Naive B cell (primary cell): Measurements from ENCODE around the gene CREM. TPM values are rescaled to one million over a fixed set of nuclear protein-coding genes. Genes with fewer than 3 reads are reported as not detected.

Source experiments
- ATAC-seq, 2 donors: fragments of 150-1000 bp; cut with Tn5 transposase; 2 replicates each; pipeline ENCODE4 v1.10.0; 2021; ENCODE audit warnings: low read depth in 2 of 2, mild to moderate bottlenecking in 2 of 2, moderate library complexity in 2 of 2
- DNase-seq: peaks from one replicate; pipeline ENCODE4 v3.0.0; 2022
- H3K27ac Mint-ChIP-seq, 6 donors: one replicate each; pipeline ENCODE4 v1.8.0; 2020 to 2022; ENCODE audit warnings: mild to moderate bottlenecking in 6 of 6, mixed read lengths in 6 of 6, moderate library complexity in 5 of 6, inconsistent platforms in 2 of 6
- H3K27me3 Mint-ChIP-seq, 3 donors: one replicate each; pipeline ENCODE4 v1.8.0; 2021 to 2022; ENCODE audit warnings: mixed read lengths in 3 of 3, mild to moderate bottlenecking in 1 of 3
- H3K36me3 Mint-ChIP-seq, 2 donors: one replicate each; pipeline ENCODE4 v1.8.0; 2020 to 2022; ENCODE audit warnings: mixed read lengths in 2 of 2, inconsistent platforms in 1 of 2, mild to moderate bottlenecking in 1 of 2
- H3K4me1 Mint-ChIP-seq, 3 donors: one replicate each; pipeline ENCODE4 v1.8.0; 2020 to 2022; ENCODE audit warnings: mixed read lengths in 3 of 3, inconsistent platforms in 1 of 3, mild to moderate bottlenecking in 1 of 3, moderate library complexity in 1 of 3
- H3K4me3 Mint-ChIP-seq, 8 donors: one replicate each; pipeline ENCODE4 v1.8.0; 2020 to 2022; ENCODE audit warnings: mild to moderate bottlenecking in 8 of 8, mixed read lengths in 8 of 8, moderate library complexity in 8 of 8, inconsistent platforms in 2 of 8
- H3K9me3 Mint-ChIP-seq, 7 donors: one replicate each; pipeline ENCODE4 v1.8.0; 2020 to 2022; ENCODE audit warnings: mixed read lengths in 7 of 7, mild to moderate bottlenecking in 5 of 7, inconsistent platforms in 2 of 7, moderate library complexity in 1 of 7
- polyA plus RNA-seq, 6 donors: library from polyadenylated mRNA; unstranded; fragments of 300-500 nt; fragmentation: Illumina TruSeq; gene quantifications; one replicate each; pipeline ENCODE4 v1.2.3, GENCODE V29; 2021; ENCODE audit warnings: low read depth in 6 of 6

The CREM gene
- polyA plus RNA-seq, 6 donors from 2014 or later, result 12.3 to 31.0 (median 16.8) TPM

GRCh38 chr10:35219292-35219691 lies 92.6 kb downstream of the CREM start:
- no peaks in the 10 kb centered on the region for H3K36me3 Mint-ChIP-seq
- peaks cover 0 to 17% (median 11%) of the 10 kb centered on the region in 3 donors for H3K27me3 Mint-ChIP-seq
- H3K27ac Mint-ChIP-seq, result no peak overlapping the region
- peaks cover 0 to 2% (median 0%) of the 10 kb centered on the region in 7 donors for H3K9me3 Mint-ChIP-seq
- peaks cover 4 to 11% (median 6%) of the 10 kb centered on the region in 3 donors for H3K4me1 Mint-ChIP-seq
- DNase-seq (no peak), ATAC-seq (no peak)
- no peak overlapping the region for H3K4me3 Mint-ChIP-seq

- Mint-ChIP-seq H3K9me3 (peaks cover 0 to 2% (median 0%) of the 10 kb centered on the region in 7 donors), H3K4me3 (no peak overlapping the region), H3K27ac (peak overlapping the region in 2 of 6 donors; percentile 7 to 85), H3K36me3 (no peaks in the 10 kb centered on the region), H3K4me1 (peaks cover 4 to 11% (median 6%) of the 10 kb centered on the region in 3 donors), H3K27me3 (peaks cover 0 to 17% (median 11%) of the 10 kb centered on the region in 3 donors)
- no peak for DNase-seq
- no peak for ATAC-seq
These were observed 93.5 kb downstream of the CREM start for GRCh38 chr10:35219891-35220890.

DNA sequence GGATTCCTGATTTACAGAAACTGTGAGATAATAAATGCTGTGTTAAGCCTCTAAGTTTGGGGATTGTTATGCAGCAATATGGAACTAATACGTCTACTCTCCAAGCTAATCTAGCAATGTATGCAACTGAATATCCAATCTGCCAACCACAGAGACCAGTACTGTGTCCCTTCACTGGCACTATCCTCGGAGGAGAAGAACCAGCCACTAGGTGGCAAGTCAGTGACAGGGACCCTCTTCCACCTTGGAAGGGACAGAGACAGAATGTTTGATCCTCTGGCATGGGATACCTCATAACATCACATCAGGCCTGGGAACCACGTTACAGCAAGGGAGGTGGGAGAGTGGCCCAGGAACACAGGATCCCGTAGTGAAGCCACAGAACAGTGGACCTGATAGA lies 96.4 kb downstream of the CREM start:
- Mint-ChIP-seq H3K4me3 (no peak overlapping the region), H3K36me3 (no peaks in the 10 kb centered on the region), H3K27me3 (peaks cover 0 to 15% (median 11%) of the 10 kb centered on the region in 3 donors), H3K9me3 (peaks cover 0 to 2% (median 0%) of the 10 kb centered on the region in 7 donors), H3K27ac (no peak overlapping the region), H3K4me1 (peaks cover 4 to 8% (median 6%) of the 10 kb centered on the region in 3 donors)
- DNase-seq (no peak), ATAC-seq (no peak)

DNA sequence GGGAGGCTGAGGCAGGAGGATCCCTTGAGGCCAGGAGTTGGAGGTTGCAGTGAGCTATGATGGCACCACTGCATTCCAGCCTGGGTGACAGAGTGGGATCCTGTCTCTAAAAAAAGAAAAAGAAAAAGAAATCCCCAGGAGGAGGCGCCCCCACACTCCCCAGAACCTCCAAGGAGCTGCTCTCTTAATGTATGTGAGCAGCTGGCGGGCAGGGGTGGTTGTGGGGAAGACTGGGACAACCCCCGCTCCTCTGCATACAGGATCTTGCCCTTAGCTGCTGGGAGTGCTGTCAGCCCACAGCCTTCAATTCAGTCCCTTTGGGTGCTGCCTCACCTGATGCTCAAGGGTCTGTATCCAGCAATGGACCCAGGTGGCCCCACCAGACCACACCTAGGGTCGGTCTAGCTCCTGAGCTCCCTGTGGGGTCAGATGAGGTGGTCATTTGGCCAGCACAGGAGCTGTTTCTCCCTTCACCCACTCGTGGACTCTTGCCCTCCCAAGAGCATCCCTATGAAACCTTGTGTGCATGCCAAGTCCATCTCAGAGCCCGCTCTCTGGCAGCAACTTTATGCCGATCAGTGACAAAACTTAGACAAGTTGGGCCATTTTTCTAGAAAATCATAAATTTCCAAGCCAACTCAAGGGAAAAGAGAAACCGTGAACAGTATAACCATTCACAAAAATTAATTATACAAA lies 97.5 kb downstream of the CREM start:
- Mint-ChIP-seq H3K36me3 (no peaks in the 10 kb centered on the region), H3K4me1 (no peaks in the 10 kb centered on the region), H3K4me3 (no peak overlapping the region), H3K9me3 (peaks cover 0 to 2% (median 0%) of the 10 kb centered on the region in 7 donors), H3K27ac (no peak overlapping the region), H3K27me3 (peaks cover 0 to 6% (median 4%) of the 10 kb centered on the region in 3 donors)
- ATAC-seq (no peak), DNase-seq (no peak)

- H3K4me1 Mint-ChIP-seq, result no peaks in the 10 kb centered on the region
- H3K27ac Mint-ChIP-seq, result no peak overlapping the region
- ATAC-seq (no peak), DNase-seq (no peak)
- H3K4me3 Mint-ChIP-seq, result no peak overlapping the region
- H3K27me3 Mint-ChIP-seq, result peaks cover 0 to 6% (median under 1%) of the 10 kb centered on the region in 3 donors
- peaks cover 0 to 2% (median 0%) of the 10 kb centered on the region in 7 donors for H3K9me3 Mint-ChIP-seq
- H3K36me3 Mint-ChIP-seq, result no peaks in the 10 kb centered on the region
These were observed 98.6 kb downstream of the CREM start for GRCh38 chr10:35225204-35225603.

DNA sequence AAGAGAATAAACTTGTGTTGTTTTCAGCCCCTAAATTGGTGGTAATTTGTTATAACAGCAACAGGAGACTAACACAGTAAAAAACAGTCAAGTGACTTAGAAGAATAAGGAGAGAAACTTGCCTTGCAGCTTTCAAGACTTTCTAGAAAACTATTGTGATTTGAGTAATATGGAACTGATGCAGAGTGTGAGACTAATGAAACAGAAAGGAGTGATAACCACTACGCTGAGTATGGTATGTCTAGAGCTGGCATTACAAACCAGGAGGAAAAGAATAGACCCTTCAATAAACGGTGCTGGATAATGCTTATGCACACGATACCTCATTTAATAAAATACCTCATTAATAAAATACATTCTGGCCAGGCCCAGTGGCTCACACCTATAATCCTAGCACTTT lies 99.9 kb downstream of the CREM start:
- Mint-ChIP-seq H3K36me3 (no peaks in the 10 kb centered on the region), H3K9me3 (peaks cover 0 to 2% (median 0%) of the 10 kb centered on the region in 7 donors), H3K27ac (no peak overlapping the region), H3K27me3 (peaks cover 0 to 6% (median 0%) of the 10 kb centered on the region in 3 donors), H3K4me3 (no peak overlapping the region), H3K4me1 (no peaks in the 10 kb centered on the region)
- ATAC-seq (no peak), DNase-seq (no peak)

GRCh38 chr10:35228058-35228457 lies 101.4 kb downstream of the CREM start:
- Mint-ChIP-seq H3K36me3 (no peaks in the 10 kb centered on the region), H3K27me3 (peaks cover 0 to 4% (median 0%) of the 10 kb centered on the region in 3 donors), H3K9me3 (peaks cover 0 to 2% (median 0%) of the 10 kb centered on the region in 7 donors), H3K27ac (no peak overlapping the region), H3K4me3 (no peak overlapping the region), H3K4me1 (no peaks in the 10 kb centered on the region)
- ATAC-seq (no peak), DNase-seq (no peak)

- H3K27me3 Mint-ChIP-seq, result no peaks in the 10 kb centered on the region
- H3K36me3 Mint-ChIP-seq, result no peaks in the 10 kb centered on the region
- H3K4me1 Mint-ChIP-seq, result no peaks in the 10 kb centered on the region
- no peak overlapping the region for H3K27ac Mint-ChIP-seq
- DNase-seq, result no peak
- H3K4me3 Mint-ChIP-seq, result no peak overlapping the region
- H3K9me3 Mint-ChIP-seq, result no peaks in the 10 kb centered on the region
- ATAC-seq, result no peak
These were observed 105.0 kb downstream of the CREM start for GRCh38 chr10:35231646-35232045.

GRCh38 chr10:35232527-35232926 lies 105.9 kb downstream of the CREM start:
- no peaks in the 10 kb centered on the region for H3K4me1 Mint-ChIP-seq
- H3K36me3 Mint-ChIP-seq, result no peaks in the 10 kb centered on the region
- no peak for DNase-seq
- ATAC-seq, result no peak
- no peaks in the 10 kb centered on the region for H3K9me3 Mint-ChIP-seq
- no peaks in the 10 kb centered on the region for H3K27me3 Mint-ChIP-seq
- H3K27ac Mint-ChIP-seq, result no peak overlapping the region
- no peak overlapping the region for H3K4me3 Mint-ChIP-seq

DNA sequence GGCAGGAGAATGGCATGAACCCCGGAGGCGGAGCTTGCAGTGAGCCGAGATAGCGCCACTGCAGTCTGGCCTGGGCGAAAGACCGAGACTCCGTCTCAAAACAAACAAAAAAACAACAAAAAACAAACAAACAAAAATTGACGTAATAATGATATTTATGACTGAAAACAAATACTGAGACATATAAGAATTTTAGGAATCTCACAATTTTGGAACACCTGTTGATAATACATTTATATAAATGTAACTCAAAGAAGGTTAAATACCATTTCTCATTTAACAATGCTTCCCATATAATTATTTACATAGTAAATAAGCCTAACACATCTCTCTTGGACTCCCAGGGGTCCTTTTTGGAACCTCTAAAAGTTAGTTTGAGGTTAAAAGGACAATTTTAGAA lies 107.4 kb downstream of the CREM start:
- H3K4me3 Mint-ChIP-seq, result no peak overlapping the region
- ATAC-seq (no peak), DNase-seq (no peak)
- no peaks in the 10 kb centered on the region for H3K4me1 Mint-ChIP-seq
- no peak overlapping the region for H3K27ac Mint-ChIP-seq
- H3K9me3 Mint-ChIP-seq, result no peaks in the 10 kb centered on the region
- H3K36me3 Mint-ChIP-seq, result no peaks in the 10 kb centered on the region
- H3K27me3 Mint-ChIP-seq, result peaks cover 0 to 5% (median 0%) of the 10 kb centered on the region in 3 donors

DNA sequence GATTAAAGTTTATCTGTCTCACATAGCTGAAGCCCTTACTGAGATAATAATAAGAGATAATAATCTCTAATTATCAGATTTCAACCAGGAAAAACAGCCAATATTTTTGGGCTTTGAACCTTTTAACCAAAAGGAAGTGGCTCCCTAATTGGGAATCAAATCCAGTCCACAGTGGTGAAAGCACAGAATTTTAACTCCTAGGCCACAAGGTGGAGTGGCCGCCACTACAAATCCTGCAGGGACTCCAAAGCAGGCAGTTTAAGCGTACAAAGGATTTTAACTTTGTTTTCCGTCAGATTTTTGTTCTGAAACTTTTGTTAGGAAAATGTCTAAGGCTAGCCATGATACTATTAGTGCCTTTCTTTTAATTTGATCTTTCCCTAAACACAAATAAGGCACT lies 110.1 kb downstream of the CREM start:
- Mint-ChIP-seq H3K27me3 (peaks cover 0 to 5% (median 0%) of the 10 kb centered on the region in 3 donors), H3K27ac (peak overlapping the region in 1 of 6 donors; percentile 30), H3K4me1 (no peaks in the 10 kb centered on the region), H3K36me3 (no peaks in the 10 kb centered on the region), H3K9me3 (no peaks in the 10 kb centered on the region), H3K4me3 (no peak overlapping the region)
- no peak for DNase-seq
- no peak for ATAC-seq

DNA sequence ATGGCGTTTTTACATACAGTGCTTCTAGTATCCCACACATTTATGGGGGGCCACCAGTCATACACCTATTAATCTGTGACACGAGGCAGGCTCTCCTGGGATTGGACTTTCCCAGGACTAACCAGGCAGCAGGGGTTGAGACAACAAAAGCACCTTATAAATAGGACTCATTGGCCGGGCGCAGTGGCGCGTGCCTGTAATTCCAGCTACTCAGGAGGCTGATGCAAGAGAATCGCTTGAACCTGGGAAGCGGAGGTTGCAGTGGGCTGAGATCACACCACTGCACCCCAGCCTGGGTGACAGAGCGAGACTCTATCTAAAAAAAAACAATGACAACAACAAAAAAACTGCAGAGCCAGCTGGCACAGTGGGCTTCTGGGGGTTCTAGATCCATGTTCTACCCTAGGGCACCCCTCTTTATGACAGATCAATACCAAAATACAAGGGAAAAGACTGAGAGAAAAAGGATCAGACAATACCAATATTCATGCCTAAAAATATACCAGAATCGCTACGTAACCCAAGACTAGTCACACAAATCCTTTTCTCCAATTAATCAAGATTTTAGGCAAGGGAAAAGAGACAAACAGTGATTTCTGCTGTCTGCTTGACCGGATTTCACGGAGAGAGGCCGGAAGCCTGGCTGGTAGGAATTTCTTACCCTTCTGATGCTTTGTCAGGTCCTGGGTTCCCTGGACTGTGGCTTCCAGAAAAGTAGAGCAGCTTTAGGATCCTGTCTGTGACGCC lies 111.3 kb downstream of the CREM start:
- Mint-ChIP-seq H3K4me3 (no peak overlapping the region), H3K27me3 (peaks cover 0 to 12% (median 4%) of the 10 kb centered on the region in 3 donors), H3K4me1 (no peaks in the 10 kb centered on the region), H3K36me3 (no peaks in the 10 kb centered on the region), H3K9me3 (no peaks in the 10 kb centered on the region), H3K27ac (no peak overlapping the region)
- no peak for DNase-seq
- no peak for ATAC-seq

- peaks cover 4 to 28% (median 9%) of the 10 kb centered on the region in 3 donors for H3K27me3 Mint-ChIP-seq
- H3K27ac Mint-ChIP-seq, result no peak overlapping the region
- ATAC-seq, result no peak
- no peak for DNase-seq
- no peak overlapping the region for H3K4me3 Mint-ChIP-seq
- H3K36me3 Mint-ChIP-seq, result peaks cover 0 to 8% of the 10 kb centered on the region in 2 donors
- H3K9me3 Mint-ChIP-seq, result peaks cover 0 to 3% (median 0%) of the 10 kb centered on the region in 7 donors
- H3K4me1 Mint-ChIP-seq, result no peaks in the 10 kb centered on the region
These were observed 117.9 kb downstream of the CREM start for GRCh38 chr10:35244549-35244948.
